Tibial artery (tissue), 4 donors: Measurements from ENCODE around the gene ITGBL1.

ENCODE experiments used
- DNase-seq, 2 donors: peaks; one replicate each; pipeline ENCODE4 v3.0.0-alpha.2; 2019
- H3K27ac ChIP-seq, 2 donors: fragments of 200-600 bp; sonication (generic) in 1 of 2; 1 replicate in 1 of 2; 2 replicates in 1 of 2; pipeline ENCODE4 v1.5.1; 2018 to 2019; ENCODE audit warnings: mild to moderate bottlenecking in 1 of 2
- H3K27me3 ChIP-seq, 2 donors: fragments of 200-600 bp; sonication (generic) in 1 of 2; one replicate each; pipeline versions ENCODE4 v1.5.1 to v1.6.0; 2016 to 2019
- H3K36me3 ChIP-seq, 3 donors: fragments of 200-600 bp; sonication (generic) in 2 of 3; one replicate each; pipeline ENCODE4 v1.5.1; 2016 to 2019; ENCODE audit warnings: mild to moderate bottlenecking in 2 of 3
- H3K4me1 ChIP-seq, 4 donors: fragments of 200-600 bp; sonication (generic) in 2 of 4; 1 replicate in 3 of 4; 2 replicates in 1 of 4; pipeline ENCODE4 v1.5.1; 2016 to 2019
- H3K4me3 ChIP-seq, 2 donors: fragments of 200-600 bp; sonication (generic) in 1 of 2; 1 replicate in 1 of 2; 2 replicates in 1 of 2; pipeline ENCODE4 v1.5.1; 2018 to 2019; ENCODE audit warnings: mild to moderate bottlenecking in 2 of 2
- H3K9me3 ChIP-seq, 3 donors: fragments of 200-600 bp; sonication (generic) in 1 of 3; one replicate each; pipeline ENCODE4 v1.5.1; 2016 to 2019
- intact Hi-C: fragments of 100-400 bp; cut with DNase I; formaldehyde crosslinking; loops from one replicate; pipeline ENCODE4 v1.15.0; 2023; ENCODE audit warnings: low total_unique reads
- TF ChIP-seq, protein P1 (sequence below), 2 experiments: fragments of 200-600 bp in 1 of 2; fragments of 450-650 bp in 1 of 2; IDR thresholded peaks; one replicate each; pipeline ENCODE4 v1.5.1; 2017 to 2019; ENCODE audit warnings: antibody characterized with exemption in 2 of 2, mild to moderate bottlenecking in 1 of 2, moderate library complexity in 1 of 2

Gene ITGBL1

DNA sequence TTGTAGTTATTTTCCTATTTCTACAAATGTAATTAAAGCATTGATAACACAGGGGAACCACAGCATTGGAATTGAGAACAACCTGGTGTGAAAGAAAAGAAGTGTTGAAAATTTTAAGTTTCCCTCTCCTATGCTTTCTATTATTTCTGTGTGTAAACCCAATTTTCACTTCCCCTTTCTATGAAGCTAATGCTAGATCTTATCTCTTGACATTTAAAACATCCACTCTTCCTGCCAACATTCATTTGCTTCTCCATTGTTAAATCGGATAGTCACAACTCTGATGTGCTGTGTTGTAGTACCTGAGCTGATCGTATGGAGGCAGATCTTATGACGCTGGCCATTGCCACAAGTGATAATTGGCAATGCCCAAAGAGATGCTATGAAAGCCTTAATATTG, 203.0 kb downstream of the ITGBL1 start:
- Histone ChIP-seq H3K27me3 (no peaks in the 10 kb centered on the region), H3K4me3 (no peak overlapping the region), H3K36me3 (no peaks in the 10 kb centered on the region), H3K27ac (no peak overlapping the region), H3K4me1 (no peaks in the 10 kb centered on the region), H3K9me3 (no peaks in the 10 kb centered on the region)
- no peak for DNase-seq
- TF ChIP-seq, protein P1, sequence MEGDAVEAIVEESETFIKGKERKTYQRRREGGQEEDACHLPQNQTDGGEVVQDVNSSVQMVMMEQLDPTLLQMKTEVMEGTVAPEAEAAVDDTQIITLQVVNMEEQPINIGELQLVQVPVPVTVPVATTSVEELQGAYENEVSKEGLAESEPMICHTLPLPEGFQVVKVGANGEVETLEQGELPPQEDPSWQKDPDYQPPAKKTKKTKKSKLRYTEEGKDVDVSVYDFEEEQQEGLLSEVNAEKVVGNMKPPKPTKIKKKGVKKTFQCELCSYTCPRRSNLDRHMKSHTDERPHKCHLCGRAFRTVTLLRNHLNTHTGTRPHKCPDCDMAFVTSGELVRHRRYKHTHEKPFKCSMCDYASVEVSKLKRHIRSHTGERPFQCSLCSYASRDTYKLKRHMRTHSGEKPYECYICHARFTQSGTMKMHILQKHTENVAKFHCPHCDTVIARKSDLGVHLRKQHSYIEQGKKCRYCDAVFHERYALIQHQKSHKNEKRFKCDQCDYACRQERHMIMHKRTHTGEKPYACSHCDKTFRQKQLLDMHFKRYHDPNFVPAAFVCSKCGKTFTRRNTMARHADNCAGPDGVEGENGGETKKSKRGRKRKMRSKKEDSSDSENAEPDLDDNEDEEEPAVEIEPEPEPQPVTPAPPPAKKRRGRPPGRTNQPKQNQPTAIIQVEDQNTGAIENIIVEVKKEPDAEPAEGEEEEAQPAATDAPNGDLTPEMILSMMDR (IDR thresholded peaks at IDR 0.05): no peak
- intact Hi-C loops: no loop called here

DNA sequence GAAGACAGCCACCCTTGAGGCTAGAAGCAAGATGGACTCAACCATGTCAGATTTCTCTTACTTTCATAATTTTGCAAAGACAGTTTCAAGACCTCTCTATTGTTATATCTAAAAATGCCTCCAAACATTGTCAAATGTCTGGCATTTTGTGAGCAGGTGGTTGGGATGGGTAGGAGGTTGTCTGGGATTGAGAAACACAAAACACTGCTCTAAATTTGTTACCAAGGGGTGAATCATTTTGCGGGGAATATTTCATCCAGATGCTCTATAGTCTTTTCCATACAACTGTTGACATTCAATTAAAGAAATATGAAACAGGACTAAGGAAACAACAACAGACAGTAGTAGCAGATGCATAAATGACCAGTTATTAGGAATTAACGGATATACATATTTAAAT, 208.2 kb downstream of the ITGBL1 start:
- DNase-seq: no peak
- TF ChIP-seq, protein P1 (IDR thresholded peaks at IDR 0.05): no peak
- intact Hi-C loops: no loop called here

DNA sequence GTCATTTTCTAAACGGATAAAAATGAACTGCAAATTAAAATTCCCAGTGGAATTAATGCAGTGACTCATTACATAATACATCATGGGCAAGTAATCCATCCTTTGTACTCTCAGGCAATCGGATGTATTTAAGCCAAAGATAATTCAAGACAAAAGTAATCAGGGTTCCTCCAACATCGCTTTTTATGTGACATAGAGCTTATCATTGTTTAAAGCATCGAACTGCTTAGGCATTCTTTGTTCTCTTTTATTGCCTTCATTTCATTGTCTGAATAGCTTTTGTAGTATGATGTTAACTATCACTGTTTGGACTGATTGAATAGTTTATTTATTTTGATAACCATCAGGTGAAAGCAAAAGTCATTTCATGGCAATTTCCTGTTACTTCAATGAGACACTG, 209.4 kb downstream of the ITGBL1 start:
- TF ChIP-seq, protein P1 (IDR thresholded peaks at IDR 0.05): no peak
- DNase-seq: no peak
- intact Hi-C loops: no loop called here
- no peaks in the 10 kb centered on the region for H3K27me3 ChIP-seq
- no peaks in the 10 kb centered on the region for H3K9me3 ChIP-seq
- H3K4me1 ChIP-seq: peaks cover 0 to 6% (median 0%) of the 10 kb centered on the region in 4 donors
- H3K4me3 ChIP-seq: no peak overlapping the region
- H3K36me3 ChIP-seq: no peaks in the 10 kb centered on the region
- H3K27ac ChIP-seq: no peak overlapping the region

More for the DNA sequence above, 208.2 kb downstream of the ITGBL1 start:
- no peak overlapping the region for H3K27ac ChIP-seq
- no peaks in the 10 kb centered on the region for H3K9me3 ChIP-seq
- no peaks in the 10 kb centered on the region for H3K36me3 ChIP-seq
- H3K4me1 ChIP-seq: peaks cover 0 to 6% (median 0%) of the 10 kb centered on the region in 4 donors
- H3K27me3 ChIP-seq: no peaks in the 10 kb centered on the region
- H3K4me3 ChIP-seq: no peak overlapping the region

DNA sequence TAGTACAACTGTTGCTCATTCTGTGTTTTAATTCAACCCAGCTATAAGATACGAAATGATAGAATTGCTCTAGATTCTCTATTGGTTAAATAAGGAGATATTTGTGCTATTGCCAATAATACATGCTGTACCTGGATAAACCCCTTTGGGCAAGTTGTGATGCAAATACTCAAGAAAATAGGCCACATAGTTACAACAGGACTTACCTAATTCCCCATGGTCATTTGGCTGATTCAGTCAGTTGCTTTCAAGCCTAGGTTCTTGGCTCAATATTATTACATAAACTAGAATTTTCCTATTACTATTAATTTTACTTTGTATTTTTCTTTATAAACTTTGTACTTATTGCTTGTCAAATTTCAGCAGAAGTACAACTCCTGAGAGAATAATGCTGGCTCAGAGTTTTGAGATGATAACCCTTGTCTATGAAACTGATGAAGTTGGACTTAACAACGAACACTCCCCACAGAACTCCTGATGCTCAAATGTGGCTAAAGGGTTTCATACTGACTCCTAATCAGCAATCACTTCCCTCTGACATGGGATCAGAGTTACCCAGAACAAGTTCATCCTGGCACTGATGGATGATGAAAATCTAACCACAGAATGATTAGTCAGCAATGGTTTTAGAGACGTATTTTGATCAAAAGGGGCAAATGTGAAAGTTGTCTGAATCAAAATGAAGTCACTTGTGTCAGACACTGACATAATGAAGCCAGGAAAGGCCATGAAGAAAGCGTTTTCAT, 221.1 kb downstream of the ITGBL1 start:
- H3K4me1 ChIP-seq: no peaks in the 10 kb centered on the region
- no peaks in the 10 kb centered on the region for H3K27me3 ChIP-seq
- DNase-seq: no peak
- no peak overlapping the region for H3K4me3 ChIP-seq
- intact Hi-C loops: no loop called here
- no peaks in the 10 kb centered on the region for H3K9me3 ChIP-seq
- H3K27ac ChIP-seq: no peak overlapping the region
- TF ChIP-seq, protein P1 (IDR thresholded peaks at IDR 0.05): no peak
- no peaks in the 10 kb centered on the region for H3K36me3 ChIP-seq

DNA sequence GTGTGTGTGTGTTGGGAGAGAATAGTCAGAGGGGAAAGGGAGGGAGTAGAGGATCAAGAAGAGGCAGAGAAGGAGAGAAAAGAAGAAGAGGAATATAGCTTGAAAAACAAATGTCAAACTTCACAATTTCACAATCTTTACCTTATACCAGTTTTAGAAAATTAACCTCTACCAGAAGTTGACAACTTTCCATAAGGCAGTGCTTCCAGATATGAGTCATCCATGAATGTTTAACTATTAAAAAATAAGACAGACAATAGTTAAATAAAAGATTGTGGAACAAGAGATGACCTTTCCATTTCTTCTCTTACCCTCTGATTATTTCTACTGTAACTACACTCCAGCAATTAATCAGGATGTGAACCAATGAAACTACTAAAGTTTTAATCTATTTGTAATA, 229.4 kb downstream of the ITGBL1 start:
- intact Hi-C loops: no loop called here
- Histone ChIP-seq H3K36me3 (no peaks in the 10 kb centered on the region), H3K9me3 (no peaks in the 10 kb centered on the region), H3K27me3 (no peaks in the 10 kb centered on the region), H3K4me3 (no peak overlapping the region), H3K4me1 (peaks cover 0 to 16% (median 2%) of the 10 kb centered on the region in 4 donors), H3K27ac (no peak overlapping the region)
- no peak for DNase-seq
- TF ChIP-seq, protein P1 (IDR thresholded peaks at IDR 0.05): no peak
